Kidney (tissue), 14 donors: ENCODE results near the gene HIVEP3. TPM values are rescaled to one million over a fixed set of nuclear protein-coding genes. Genes with fewer than 3 reads are reported as not detected.

ENCODE experiments used
- DNase-seq, 5 donors: peaks; one replicate each; pipeline ENCODE4 v3.0.0-alpha.2; 2013 to 2020
- FAIRE-seq: peaks from 2 replicates; lab custom pipeline; 2012; peaks lifted over from hg19 to GRCh38; lab: Jason Lieb, UNC
- H3K27ac ChIP-seq, 2 donors: one replicate each; pipeline ENCODE4 v1.7.0; 2013; ENCODE audit warnings: low read depth in 2 of 2, low read length in 2 of 2, inconsistent platforms in 1 of 2
- H3K27me3 ChIP-seq: one replicate; pipeline ENCODE4 v1.7.1; 2013; ENCODE audit warnings: low read length, inconsistent platforms; ENCODE audit not compliant: control insufficient read depth, insufficient read depth
- H3K36me3 ChIP-seq, 3 donors: one replicate each; pipeline versions ENCODE4 v1.7.0 to v1.7.1; 2013; ENCODE audit warnings: low read length in 3 of 3, control low read depth in 1 of 3, inconsistent platforms in 1 of 3; ENCODE audit not compliant: insufficient read depth in 3 of 3, control insufficient read depth in 2 of 3
- H3K4me1 ChIP-seq, 3 donors: one replicate each; pipeline versions ENCODE4 v1.7.0 to v1.7.1; 2013; ENCODE audit warnings: low read length in 3 of 3, inconsistent platforms in 1 of 3, low read depth in 1 of 3; ENCODE audit not compliant: control insufficient read depth in 2 of 3, insufficient read depth in 2 of 3
- H3K4me3 ChIP-seq, 3 donors: one replicate each; pipeline versions ENCODE4 v1.7.0 to v1.8.1; 2013; ENCODE audit warnings: low read length in 3 of 3, control low read depth in 1 of 3, inconsistent platforms in 1 of 3
- H3K9ac ChIP-seq, 3 donors: one replicate each; pipeline versions ENCODE4 v1.7.0 to v1.7.1; 2013; ENCODE audit warnings: low read length in 3 of 3, control low read depth in 1 of 3, inconsistent platforms in 1 of 3
- H3K9me3 ChIP-seq, 3 donors: one replicate each; pipeline versions ENCODE4 v1.7.0 to v1.7.1; 2013; ENCODE audit warnings: low read length in 3 of 3, control low read depth in 1 of 3, inconsistent platforms in 1 of 3; ENCODE audit not compliant: control insufficient read depth in 2 of 3, insufficient read depth in 1 of 3
- CTCF ChIP-seq: IDR thresholded peaks from 3 replicates; pipeline ENCODE4 v1.5.1; 2012; ENCODE audit warnings: mild to moderate bottlenecking, moderate library complexity, borderline replicate concordance; ENCODE audit not compliant: insufficient read depth; ENCODE audit errors: extremely low read depth
- intact Hi-C: fragments of 100-400 bp; cut with DNase I; formaldehyde crosslinking; loops from one replicate; pipeline ENCODE4 v1.11.1; 2022
- polyA plus RNA-seq: library from polyadenylated mRNA; stranded (reverse); fragments of 350-450 nt; fragmentation: Illumina TruSeq; extraction: RNeasy Lipid Tissue Mini Kit (QIAGEN cat#74804); gene quantifications from one replicate; pipeline ENCODE4 v1.2.3, GENCODE V29; 2014; ENCODE audit warnings: low read depth, low replicate concordance; ENCODE audit not compliant: insufficient read depth
- total RNA-seq: library from RNA; stranded (reverse); fragmentation: NEBNext Ultra II Directional; extraction: Animal tissue kit (Norgen Biotek cat#: 25700); gene quantifications from one replicate; pipeline ENCODE4 v1.2.1, GENCODE V29; 2021
- donor health status: control.
- donor health status: control.
- donor health status: control.
- donor health status: control.
- donor health status: control.
- donor health status: DM: yes; HTN: yes; CAD: no.
- donor health status: Normal renal cell carcinoma (clear cell type).

The HIVEP3 gene
- total and polyA plus RNA-seq, 2 donors from 2014 or later = 3.5 to 11.0 TPM

DNA sequence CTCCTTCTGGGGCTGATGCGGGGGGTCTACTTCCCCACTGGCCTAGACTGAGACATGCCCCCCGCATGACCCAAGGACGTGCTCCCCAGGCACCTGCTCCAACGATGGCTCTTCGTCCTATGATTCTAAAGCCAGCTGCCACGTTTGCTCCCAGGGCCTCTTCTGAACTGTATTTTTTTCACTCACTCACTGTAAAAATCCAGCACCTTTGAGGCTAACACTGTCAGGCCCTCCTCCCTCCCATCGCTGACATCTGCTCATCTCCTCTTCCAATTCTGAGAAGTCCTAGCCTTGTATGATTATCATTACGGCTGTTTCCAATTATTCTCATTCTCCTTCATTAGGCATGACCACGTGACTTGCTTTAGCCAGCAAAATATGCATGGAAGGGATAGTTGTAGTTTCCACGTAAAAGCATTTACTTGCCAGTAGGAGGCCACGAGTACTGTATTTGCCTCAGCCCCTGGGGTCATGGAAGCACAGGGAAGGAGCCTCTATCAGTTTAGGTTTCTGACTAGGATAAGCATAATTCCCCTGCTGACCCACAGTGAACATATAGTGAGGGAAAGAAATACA lies 415.1 kb downstream of the HIVEP3 start:
- Histone ChIP-seq H3K36me3 (no peaks in the 10 kb centered on the region), H3K4me3 (no peak overlapping the region), H3K27ac (peak overlapping the region in 1 of 2 donors; percentile 91), H3K9ac (no peak overlapping the region), H3K9me3 (no peaks in the 10 kb centered on the region), H3K4me1 (peaks cover 0 to 25% (median 16%) of the 10 kb centered on the region in 3 donors), H3K27me3 (no peaks in the 10 kb centered on the region)
- no peak for FAIRE-seq
- DNase-seq = no peak
- no peak for TF ChIP-seq CTCF
- intact Hi-C loops = no loop called here

- H3K9me3 ChIP-seq = no peaks in the 10 kb centered on the region
- no peaks in the 10 kb centered on the region for H3K27me3 ChIP-seq
- FAIRE-seq (no peak), DNase-seq (peak in 4 of 5 donors; percentile 86 to 94 (median 90))
- H3K9ac ChIP-seq = peak overlapping the region in 1 of 3 donors; percentile 69
- H3K36me3 ChIP-seq = no peaks in the 10 kb centered on the region
- no peak for TF ChIP-seq CTCF
- H3K27ac ChIP-seq = peak overlapping the region; percentile 81 to 91
- peaks cover 0 to 25% (median 16%) of the 10 kb centered on the region in 3 donors for H3K4me1 ChIP-seq
- intact Hi-C loops = no loop called here
- H3K4me3 ChIP-seq = no peak overlapping the region
These were observed 415.8 kb downstream of the HIVEP3 start for GRCh38 chr1:41502912-41503311.

DNA sequence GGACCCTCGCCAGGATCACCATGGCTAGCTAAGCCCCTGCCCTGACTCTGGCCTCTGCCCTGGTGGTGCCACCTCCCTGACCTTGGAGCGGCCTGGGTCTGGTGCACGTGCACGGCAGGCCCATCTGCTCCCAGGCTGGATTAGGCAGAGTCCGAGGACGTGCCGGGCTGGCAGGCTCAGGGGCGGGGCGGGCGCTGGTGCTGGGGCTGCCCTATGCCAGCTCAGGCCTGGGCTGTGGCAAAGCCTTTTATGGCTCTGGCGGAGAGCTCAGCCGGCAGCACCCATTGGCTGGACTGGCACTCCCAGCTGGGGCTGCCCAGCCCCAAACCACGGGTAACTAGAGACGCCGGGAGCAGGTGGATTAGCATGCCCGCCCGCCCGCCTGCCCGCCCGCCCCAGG lies 417.1 kb downstream of the HIVEP3 start:
- Histone ChIP-seq H3K4me3 (no peak overlapping the region), H3K27ac (peak overlapping the region; percentile 81 to 91), H3K9me3 (no peaks in the 10 kb centered on the region), H3K4me1 (peaks cover 0 to 33% (median 21%) of the 10 kb centered on the region in 3 donors), H3K27me3 (no peaks in the 10 kb centered on the region), H3K9ac (peak overlapping the region in 1 of 3 donors; percentile 69), H3K36me3 (no peaks in the 10 kb centered on the region)
- intact Hi-C loops = no loop called here
- no peak for TF ChIP-seq CTCF
- DNase-seq = peak in 2 of 5 donors; percentile 36 to 95
- no peak for FAIRE-seq
